Eye (tissue), 1 donor: ENCODE data around the gene ZNF398.

Experiments used
- DNase-seq: peaks from one replicate; pipeline ENCODE4 v3.0.0-alpha.2; 2015

ZNF398 gene

GRCh38 chr7:149147752-149148653 lies 750 bp downstream of the ZNF398 start:
- DNase-seq: peak; percentile 86

DNA sequence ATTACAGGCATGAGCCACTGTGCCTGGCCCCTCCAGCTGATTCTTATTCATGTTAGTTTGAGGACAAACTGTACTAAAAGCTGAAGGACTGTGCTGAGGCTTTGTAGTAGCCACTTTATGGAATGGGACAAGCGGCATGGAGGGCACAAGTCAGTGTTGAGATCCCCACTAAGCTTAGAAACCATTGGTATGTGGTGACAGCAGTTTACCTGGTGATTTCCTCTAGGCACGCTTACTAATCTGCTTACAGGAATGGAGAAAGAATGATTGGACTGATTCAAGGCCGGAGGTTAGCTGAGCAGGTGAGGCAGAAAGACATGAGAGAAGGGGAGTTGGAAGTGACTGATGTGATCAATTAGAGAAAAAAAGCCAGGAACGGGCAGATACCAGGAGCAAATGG lies 3.7 kb downstream of the ZNF398 start:
- DNase-seq: no peak

DNA sequence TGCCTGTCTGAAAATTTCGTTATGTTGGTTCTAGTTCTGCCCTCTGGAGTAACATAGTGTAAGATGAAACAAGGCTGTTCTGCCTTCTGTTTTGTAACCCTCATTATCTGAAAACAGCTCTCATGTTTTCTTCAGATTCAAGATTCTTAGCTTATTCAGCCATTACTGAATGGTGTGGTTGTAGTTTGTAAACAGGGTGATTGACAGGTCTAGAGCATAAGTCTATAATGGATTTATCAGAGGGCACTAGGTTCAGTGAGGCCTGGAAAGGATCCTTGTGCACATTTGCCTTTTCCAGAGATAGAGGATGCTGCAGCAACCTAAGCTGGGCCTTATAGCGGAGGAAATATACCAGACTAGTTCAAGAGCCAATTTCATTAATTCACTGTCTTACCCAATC lies 6.1 kb downstream of the ZNF398 start:
- no peak for DNase-seq

DNA sequence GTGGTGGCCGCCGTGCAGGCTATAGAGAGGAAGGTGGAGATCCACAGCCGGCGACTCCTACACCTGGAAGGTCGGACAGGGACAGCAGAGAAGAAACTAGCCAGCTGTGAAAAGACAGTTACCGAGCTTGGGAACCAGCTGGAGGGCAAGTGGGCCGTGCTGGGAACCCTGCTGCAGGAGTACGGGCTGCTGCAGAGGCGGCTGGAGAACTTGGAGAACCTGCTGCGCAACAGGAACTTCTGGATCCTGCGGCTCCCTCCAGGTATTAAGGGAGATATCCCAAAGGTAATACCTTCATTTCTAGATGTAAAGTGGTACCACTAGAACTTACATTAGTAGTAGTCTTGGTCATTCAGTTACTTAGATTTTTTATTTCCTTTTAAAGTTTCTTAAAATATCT lies 6.8 kb downstream of the ZNF398 start:
- DNase-seq: no peak

DNA sequence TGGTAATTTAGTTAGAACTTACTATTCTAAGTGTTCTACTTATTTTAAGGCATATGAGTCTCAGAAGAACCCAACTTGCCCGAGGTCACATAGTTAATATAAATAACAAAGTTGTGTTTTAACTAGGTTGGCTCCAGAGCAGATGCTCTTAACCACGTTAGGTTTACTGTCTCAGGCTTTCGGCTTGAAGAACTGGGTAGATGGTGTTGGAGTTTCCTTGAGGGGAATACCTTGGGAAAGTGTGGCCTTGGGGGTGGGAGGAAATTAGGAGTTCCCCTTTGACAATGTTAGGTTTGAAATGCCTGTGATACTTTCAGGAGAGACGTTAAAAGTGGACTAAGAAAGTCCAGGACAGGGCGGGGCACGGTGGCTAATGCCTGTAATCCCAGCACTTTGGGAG lies 9.6 kb downstream of the ZNF398 start:
- DNase-seq: no peak

DNA sequence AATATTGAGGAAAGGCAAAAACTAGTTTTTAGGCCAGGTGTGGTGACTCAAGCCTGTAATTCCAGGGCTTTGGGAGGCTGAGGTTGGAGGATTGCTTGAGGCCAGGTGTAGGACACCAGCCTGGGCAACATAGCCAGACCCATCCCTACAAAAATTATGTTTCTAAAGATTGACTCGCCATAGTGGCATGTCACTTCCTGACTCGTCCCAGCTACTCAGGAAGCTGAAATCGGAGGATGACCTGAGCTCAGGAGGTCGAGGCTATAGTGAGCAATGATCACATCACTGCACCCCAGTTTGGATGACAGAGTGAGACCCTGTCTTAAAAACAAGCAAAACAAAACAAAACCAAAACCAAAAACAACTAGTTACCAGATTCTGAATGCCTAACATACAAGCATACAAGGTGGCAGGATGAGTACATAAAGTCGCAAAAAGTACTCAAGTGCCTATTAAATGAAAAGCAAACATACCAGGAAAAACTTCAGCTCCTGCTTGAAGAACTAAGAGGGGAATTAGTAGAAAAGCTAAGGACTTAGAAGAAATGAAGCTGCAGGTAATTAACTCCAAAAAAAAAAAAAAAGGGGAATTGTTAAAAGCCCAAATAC lies 14.1 kb downstream of the ZNF398 start:
- no peak for DNase-seq

DNA sequence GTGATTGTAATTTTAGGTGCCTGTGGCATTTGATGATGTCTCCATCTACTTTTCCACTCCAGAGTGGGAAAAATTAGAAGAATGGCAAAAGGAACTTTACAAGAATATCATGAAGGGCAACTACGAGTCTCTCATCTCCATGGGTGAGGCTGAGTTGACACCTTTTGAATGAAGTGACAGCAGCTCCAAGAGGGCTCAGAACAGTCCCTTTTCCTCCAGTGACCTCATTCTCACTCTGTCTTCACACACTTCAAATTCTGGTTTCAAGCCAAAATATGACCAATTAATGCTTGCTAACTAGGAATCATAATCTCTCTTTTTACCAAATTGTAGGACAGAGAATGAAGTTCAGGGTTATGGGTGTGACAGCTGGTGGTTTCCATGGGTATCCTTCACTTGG lies 18.9 kb downstream of the ZNF398 start:
- no peak for DNase-seq

DNA sequence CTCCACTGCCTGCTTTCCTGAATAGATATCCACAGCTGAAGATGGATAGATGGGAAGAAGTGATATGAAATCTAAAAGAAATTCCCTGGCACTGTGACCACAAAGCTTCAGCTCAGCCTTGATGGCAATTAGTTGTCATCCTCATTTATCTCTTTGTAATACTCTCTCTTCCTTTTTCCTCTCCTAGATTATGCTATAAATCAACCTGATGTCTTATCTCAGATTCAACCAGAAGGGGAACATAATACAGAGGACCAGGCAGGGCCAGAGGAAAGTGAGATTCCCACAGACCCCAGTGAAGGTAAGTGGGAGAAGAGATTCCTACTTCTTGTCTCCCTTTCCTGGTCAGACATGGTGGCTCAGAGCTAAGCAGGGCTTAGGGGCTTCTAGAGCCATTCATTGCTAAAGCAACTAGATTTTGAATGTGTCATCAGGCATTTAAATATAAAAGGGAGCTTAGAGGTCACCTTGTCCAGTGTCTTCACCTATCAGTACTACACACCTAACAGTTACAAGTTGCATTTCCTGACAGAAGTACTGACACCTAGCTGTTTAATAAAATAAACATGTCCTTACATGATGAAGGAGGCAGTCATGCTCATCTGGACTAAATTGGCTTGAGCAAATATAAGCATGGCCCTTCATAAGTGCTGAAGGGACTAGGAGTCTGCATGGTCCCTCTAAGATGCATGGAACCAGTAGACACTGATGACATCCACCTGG lies 19.5 kb downstream of the ZNF398 start:
- no peak for DNase-seq

DNA sequence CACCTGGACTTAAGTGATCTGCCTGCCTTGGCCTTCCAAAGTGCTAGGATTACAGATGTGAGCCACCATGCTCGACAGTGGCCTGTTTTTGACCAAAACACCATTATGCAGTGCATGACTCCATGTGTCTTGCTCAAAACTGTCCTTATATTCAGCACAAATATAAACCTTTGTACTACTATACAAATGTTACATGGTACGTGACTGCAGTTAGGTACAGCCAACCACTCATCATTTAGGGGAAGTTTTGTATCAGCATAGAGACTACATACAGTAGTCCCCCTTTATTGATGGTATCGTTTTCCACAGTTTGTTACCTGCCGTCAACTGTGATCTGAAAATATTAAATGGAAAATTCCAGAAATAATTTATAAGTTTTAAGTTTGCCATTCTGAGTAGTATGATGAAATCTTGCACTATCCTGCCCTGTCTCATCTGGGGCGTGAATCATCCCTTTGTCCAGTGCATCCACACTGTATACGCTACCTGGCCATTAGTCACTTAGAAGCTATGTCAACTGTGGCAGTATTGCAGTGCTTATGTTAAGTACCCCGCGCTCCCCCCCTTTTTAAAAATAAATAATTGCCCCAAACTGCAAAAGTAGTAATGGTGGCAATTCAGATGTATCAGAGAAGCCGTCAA lies 24.8 kb downstream of the ZNF398 start:
- no peak for DNase-seq

DNA sequence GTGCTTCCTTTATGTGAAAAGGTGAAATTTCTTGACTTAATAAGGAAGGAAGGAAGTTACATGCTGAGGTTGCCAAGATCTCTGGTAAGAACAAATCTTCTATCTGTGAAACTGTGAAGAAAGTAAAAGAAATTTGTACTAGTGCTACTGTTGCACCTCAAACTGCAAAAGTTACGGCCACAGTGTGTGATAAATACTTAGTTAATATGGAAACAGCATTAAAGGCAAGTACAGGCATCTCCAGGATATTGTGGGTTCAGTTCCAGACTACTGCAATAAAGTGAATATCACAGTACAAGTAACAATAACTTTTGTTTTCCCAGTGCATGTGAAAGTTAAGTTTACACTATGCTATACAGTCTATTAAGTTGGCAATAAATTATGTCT lies 25.3 kb downstream of the ZNF398 start:
- DNase-seq: no peak

GRCh38 chr7:149175150-149175549 lies 27.9 kb downstream of the ZNF398 start:
- no peak for DNase-seq

- no peak for DNase-seq
Observed at GRCh38 chr7:149179241-149179640, 32.0 kb downstream of the ZNF398 start.

DNA sequence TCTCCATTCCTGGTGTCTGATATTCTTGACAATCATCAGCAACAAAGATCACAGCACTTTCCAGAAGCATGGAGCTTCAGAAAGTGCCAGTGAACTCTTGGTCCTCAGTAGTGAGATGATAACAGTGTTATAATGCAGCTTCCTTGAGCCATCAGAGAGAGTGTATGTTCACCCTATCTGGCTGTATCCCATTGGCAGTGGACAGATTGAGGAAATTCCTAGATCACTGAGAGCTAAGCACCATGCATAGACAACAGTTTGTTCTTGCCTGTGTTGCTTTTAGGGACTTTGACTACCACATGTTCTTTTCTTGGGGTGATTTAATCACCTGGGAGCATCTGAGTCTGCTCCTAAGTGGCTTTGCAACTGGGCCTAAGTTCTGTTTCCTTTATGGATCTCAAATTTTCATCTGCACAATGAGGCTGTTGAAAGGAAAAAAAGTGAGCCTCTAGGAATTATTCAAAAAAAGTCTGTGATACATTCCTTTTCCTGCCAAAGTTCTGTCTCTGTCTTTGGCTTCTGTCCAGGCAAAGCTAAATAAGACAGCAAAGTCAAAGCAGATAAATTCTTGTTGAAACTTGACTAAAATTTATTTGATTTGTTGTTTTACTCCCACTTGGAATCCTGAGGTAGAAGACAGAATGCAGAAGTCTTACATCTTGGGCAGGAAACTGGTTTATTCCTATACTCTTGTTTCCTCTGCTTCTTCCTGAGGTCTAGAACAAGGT lies 33.6 kb downstream of the ZNF398 start:
- DNase-seq: peak; percentile 29

GRCh38 chr7:149181450-149181790 lies 34.2 kb downstream of the ZNF398 start:
- DNase-seq: no peak

DNA sequence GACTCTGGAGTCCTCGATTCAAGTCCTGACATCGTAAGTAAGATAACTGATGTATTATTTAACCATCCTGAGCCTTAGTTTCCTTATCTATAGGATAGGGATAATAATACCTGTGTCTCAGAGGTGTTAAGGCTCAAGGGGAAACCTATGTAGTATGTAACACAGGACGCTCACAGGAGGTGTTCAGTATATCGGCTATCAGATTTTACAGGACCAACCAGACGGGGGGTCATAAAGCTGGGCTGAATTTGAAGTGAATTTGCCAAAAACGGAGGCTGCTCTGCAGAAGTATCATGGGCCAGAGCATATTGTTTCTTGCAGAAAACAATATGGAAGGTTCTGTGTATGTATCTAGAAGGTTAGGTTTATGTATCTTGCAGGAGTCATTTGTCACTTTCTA lies 37.0 kb downstream of the ZNF398 start:
- no peak for DNase-seq

- no peak for DNase-seq
Observed at GRCh38 chr7:149188213-149188612, 41.0 kb downstream of the ZNF398 start.

GRCh38 chr7:149188637-149189259 lies 41.5 kb downstream of the ZNF398 start:
- no peak for DNase-seq

GRCh38 chr7:149191851-149192250 lies 44.6 kb downstream of the ZNF398 start:
- DNase-seq: no peak

DNA sequence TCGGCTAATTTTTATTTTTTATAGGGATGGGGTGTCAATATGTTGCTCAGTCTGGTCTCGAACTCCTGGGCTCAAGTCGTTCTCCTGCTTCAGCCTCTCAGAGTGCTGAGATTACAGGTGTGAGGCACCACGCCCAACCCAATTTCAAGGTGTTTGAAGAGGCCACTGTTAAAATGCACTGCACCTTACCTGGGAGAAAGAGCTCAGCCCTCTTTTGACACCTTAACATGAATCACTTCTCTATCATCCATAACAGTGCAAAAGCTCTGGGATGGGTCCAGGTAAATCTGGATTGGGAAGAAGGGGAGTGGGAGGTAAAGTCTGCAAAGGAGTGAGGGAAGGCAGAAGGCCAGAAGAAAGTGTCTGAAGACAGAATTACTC lies 47.5 kb downstream of the ZNF398 start:
- no peak for DNase-seq

GRCh38 chr7:149195180-149196150 lies 48.2 kb downstream of the ZNF398 start, which contains the start of gene ZNF282:
TSS of gene ZNF282 (plus strand) at chr7:149195546. CDS start at chr7:149195590, 44 bp downstream.
- DNase-seq: peak; percentile 96

DNA sequence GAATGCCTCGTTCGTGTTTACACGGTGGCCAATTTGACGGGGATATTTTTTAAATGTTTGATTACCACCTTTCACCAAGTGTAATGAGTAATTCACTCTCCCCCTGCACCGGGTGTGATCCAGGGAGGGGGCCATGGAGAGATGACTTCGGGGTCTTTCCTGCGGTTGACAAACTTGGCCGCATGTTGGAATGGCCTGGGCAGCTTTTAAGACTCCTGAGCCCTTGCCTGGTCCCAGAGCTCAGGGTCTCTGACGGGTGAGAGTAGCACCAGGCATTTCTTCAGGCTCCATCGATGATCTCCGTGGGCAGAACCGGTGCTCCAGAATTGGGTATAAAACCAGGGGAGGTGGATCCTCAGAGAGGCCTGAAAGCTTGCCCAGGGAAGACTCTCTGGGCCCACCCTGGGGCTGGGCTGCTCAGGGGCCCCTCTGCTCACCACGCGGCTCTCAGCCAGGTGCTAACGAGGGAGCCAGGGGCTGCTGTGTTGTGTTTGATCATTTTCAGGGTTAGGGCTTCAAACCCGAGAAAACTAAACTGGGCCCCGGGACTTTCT lies 49.0 kb downstream of the ZNF398 start:
- peak; percentile 46 for DNase-seq
